Measurements from ENCODE around the gene TXNRD1.

GRCh38 chr12:104376650-104377513 is 161.3 kb downstream of the TXNRD1 start:
- TF ChIP-seq CTCF (IDR thresholded peaks at IDR 0.05; ENCODE audit: insufficient read depth, low read depth, low read length) = no peak
- TF ChIP-seq EZH2 (IDR thresholded peaks at IDR 0.05; ENCODE audit: insufficient read depth, low read length) = no peak

Data from astrocyte (in vitro differentiated cells and primary cell).